Epithelial cell of umbilical artery (primary cell): ENCODE results near the gene TMOD3. TPM values are rescaled to one million over a fixed set of nuclear protein-coding genes. Genes with fewer than 3 reads are reported as not detected.

Experiments used
- total RNA-seq: library from RNA; depleted of rRNA; stranded (reverse); fragments of >200 nt; gene quantifications from 2 replicates; pipeline ENCODE4 v1.2.3, GENCODE V29; 2014

Gene TMOD3
- total RNA-seq = 56.8 and 70.8 TPM in 2 replicates

DNA sequence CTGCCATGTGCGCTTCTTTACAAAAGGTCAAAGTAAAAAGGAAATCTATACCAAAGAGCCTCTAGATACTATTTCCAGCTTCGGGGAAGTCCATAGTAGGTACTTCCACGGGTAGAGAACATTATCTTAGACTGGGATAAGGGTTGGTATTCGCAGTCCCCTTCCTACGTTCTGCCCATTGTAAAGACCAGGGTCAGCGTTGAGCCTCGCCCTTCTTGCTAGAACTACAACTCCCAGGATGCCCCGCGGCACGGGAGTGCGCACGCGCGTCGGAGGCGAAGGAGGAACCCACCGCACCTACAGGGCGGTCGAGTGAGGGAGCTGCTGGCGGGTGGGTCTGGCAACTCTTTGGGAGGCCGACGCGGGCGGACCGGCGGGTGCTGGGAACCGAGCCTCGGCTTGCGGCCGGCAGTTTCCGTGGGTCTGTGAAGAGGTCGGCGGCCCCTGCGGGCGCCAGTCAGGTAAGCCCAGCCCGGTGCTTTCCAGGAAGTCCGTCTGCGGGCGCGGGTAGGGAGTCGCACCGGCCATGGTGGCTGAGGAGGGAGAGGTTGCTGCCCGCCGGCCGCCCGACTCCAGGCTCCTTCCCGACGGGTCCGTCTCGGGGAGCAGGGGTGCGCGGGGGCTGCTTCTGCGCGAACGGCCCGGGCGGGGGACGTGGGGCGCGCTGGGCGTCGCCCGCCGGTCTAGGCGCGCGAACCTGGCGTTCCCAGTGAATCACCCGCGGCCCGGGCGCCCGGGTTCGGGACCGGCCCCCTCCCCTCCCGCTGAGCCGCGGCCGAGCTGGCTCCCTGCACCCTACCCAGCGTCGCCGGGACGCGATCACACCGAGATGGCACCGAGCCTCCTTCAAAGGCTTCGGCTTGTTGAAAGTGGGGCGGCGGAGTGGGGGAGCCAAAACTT is at the start of gene TMOD3:
Gene TMOD3, plus strand, starts transcription at position 278 of the 900 bp plus-strand sequence. CDS start 33,232 bp downstream, outside the sequence.

Other genes starting within 250 kb of the TMOD3 start
- 12.7 and 18.2 TPM in 2 replicates for gene DMXL2, start 206.9 kb upstream of the TMOD3 start, total RNA-seq
- not detected in 2 replicates for gene SCG3, start 148.2 kb upstream of the TMOD3 start, total RNA-seq
- 11.1 and 18.8 TPM in 2 replicates for gene LYSMD2, start 92.0 kb upstream of the TMOD3 start, total RNA-seq
- 2.3 and 4.1 TPM in 2 replicates for gene TMOD2, start 78.1 kb upstream of the TMOD3 start, total RNA-seq
- gene LEO1, start 142.1 kb downstream of the TMOD3 start, total RNA-seq = 28.6 and 43.9 TPM in 2 replicates
- gene MAPK6, start 189.6 kb downstream of the TMOD3 start, total RNA-seq = 40.3 and 56.4 TPM in 2 replicates